MM.1S (cell line): ENCODE measurements around the gene MYO1F.

Experiments
- DNase-seq: peaks from one replicate; pipeline ENCODE4 v3.0.0-alpha.2; 2015
- H2AFZ ChIP-seq: fragments of 300-600 bp; sonication (generic); 2 replicates; pipeline ENCODE4 v1.6.0; 2016; ENCODE audit warnings: antibody characterized with exemption, low read length
- H3F3A ChIP-seq: fragments of 300-600 bp; sonication (generic); 2 replicates; pipeline ENCODE4 v1.6.1; 2016; ENCODE audit warnings: mild to moderate bottlenecking, antibody characterized with exemption, low read length, moderate library complexity, mixed read lengths; ENCODE audit not compliant: insufficient read depth
- H3K27ac ChIP-seq: fragments of 300-600 bp; sonication (generic); 2 replicates; pipeline ENCODE4 v1.5.1; 2016; ENCODE audit warnings: mild to moderate bottlenecking, low read length
- H3K27me3 ChIP-seq: fragments of 300-600 bp; sonication (generic); replicated peaks from 2 replicates; pipeline ENCODE4 v1.6.0; 2016; ENCODE audit warnings: low read length; ENCODE audit not compliant: insufficient read depth
- H3K36me3 ChIP-seq: fragments of 300-600 bp; sonication (generic); replicated peaks from 2 replicates; pipeline ENCODE4 v1.6.1; 2016; ENCODE audit warnings: mild to moderate bottlenecking, low read length, mixed read lengths; ENCODE audit not compliant: insufficient read depth
- H3K4me1 ChIP-seq: fragments of 300-600 bp; sonication (generic); 2 replicates; pipeline ENCODE4 v1.6.1; 2016; ENCODE audit warnings: low read length, mixed read lengths
- H3K4me2 ChIP-seq: fragments of 300-600 bp; sonication (generic); 2 replicates; pipeline ENCODE4 v1.6.0; 2016; ENCODE audit warnings: low read depth, low read length
- H3K4me3 ChIP-seq: fragments of 300-600 bp; sonication (generic); 2 replicates; pipeline ENCODE4 v1.5.1; 2016; ENCODE audit warnings: low read length, mixed read lengths
- H3K79me2 ChIP-seq: fragments of 300-600 bp; sonication (generic); 2 replicates; pipeline ENCODE4 v1.6.1; 2016; ENCODE audit warnings: mixed run types, low read length, mixed read lengths
- H3K9ac ChIP-seq: fragments of 300-600 bp; sonication (generic); 2 replicates; pipeline ENCODE4 v1.6.1; 2016; ENCODE audit warnings: low read length, mixed read lengths
- H3K9me2 ChIP-seq: fragments of 300-600 bp; sonication (generic); replicated peaks from 2 replicates; pipeline ENCODE4 v1.6.1; 2016; ENCODE audit warnings: mild to moderate bottlenecking, low read length, mixed read lengths; ENCODE audit not compliant: insufficient read depth
- H3K9me3 ChIP-seq: fragments of 300-600 bp; sonication (generic); replicated peaks from 2 replicates; pipeline ENCODE4 v1.6.1; 2016; ENCODE audit warnings: mild to moderate bottlenecking, low read length, mixed read lengths; ENCODE audit not compliant: insufficient read depth
- H4K20me1 ChIP-seq: fragments of 300-600 bp; sonication (generic); 2 replicates; pipeline ENCODE4 v1.6.1; 2016; ENCODE audit warnings: mild to moderate bottlenecking, low read length, moderate library complexity, mixed read lengths; ENCODE audit not compliant: insufficient read depth
- CTCF ChIP-seq: fragments of 300-600 bp; sonication (generic); IDR thresholded peaks from 2 replicates; pipeline ENCODE4 v1.5.1; 2016; ENCODE audit warnings: antibody characterized with exemption, low read length, mixed read lengths
- EZH2 ChIP-seq: fragments of 300-600 bp; sonication (generic); optimal IDR thresholded peaks from 2 replicates; pipeline ENCODE3; 2017; ENCODE audit warnings: low read depth, mild to moderate bottlenecking, antibody characterized with exemption, low read length, mixed read lengths
- EZH2phosphoT487 ChIP-seq: fragments of 300-600 bp; sonication (generic); IDR thresholded peaks from 2 replicates; pipeline ENCODE4 v1.6.1; 2018; ENCODE audit warnings: antibody characterized with exemption, low read length

Gene MYO1F

GRCh38 chr19:8612807-8613171, 35.5 kb upstream of the MYO1F start:
- Histone ChIP-seq H3K9me3 (no peaks in the 10 kb centered on the region), H3K27ac (no peak overlapping the region), H4K20me1 (no peaks in the 10 kb centered on the region), H2AFZ (no peak overlapping the region), H3F3A (no peaks in the 10 kb centered on the region), H3K9ac (no peak overlapping the region), H3K79me2 (no peaks in the 10 kb centered on the region), H3K27me3 (peaks cover 58% of the 10 kb centered on the region), H3K4me1 (no peaks in the 10 kb centered on the region), H3K4me2 (no peak overlapping the region), H3K4me3 (no peak overlapping the region), H3K36me3 (no peaks in the 10 kb centered on the region), H3K9me2 (no peaks in the 10 kb centered on the region)
- DNase-seq: no peak
- TF ChIP-seq EZH2 (no peak), EZH2phosphoT487 (no peak), CTCF (no peak)

- Histone ChIP-seq H3K4me1 (no peaks in the 10 kb centered on the region), H3K4me2 (no peak overlapping the region), H3K79me2 (no peaks in the 10 kb centered on the region), H2AFZ (no peak overlapping the region), H3K27me3 (peaks cover 57% of the 10 kb centered on the region), H3K4me3 (no peak overlapping the region), H4K20me1 (no peaks in the 10 kb centered on the region), H3K27ac (no peak overlapping the region), H3K36me3 (no peaks in the 10 kb centered on the region), H3K9ac (no peak overlapping the region), H3F3A (no peaks in the 10 kb centered on the region), H3K9me2 (no peaks in the 10 kb centered on the region), H3K9me3 (no peaks in the 10 kb centered on the region)
- no peak for DNase-seq
- TF ChIP-seq EZH2phosphoT487 (no peak), CTCF (no peak), EZH2 (no peak)
Observed at GRCh38 chr19:8611877-8612806, 34.9 kb upstream of the MYO1F start.

GRCh38 chr19:8611391-8611876, 34.2 kb upstream of the MYO1F start:
- Histone ChIP-seq H4K20me1 (no peaks in the 10 kb centered on the region), H3K4me2 (no peak overlapping the region), H3K27ac (no peak overlapping the region), H3K9me3 (no peaks in the 10 kb centered on the region), H3K4me1 (no peaks in the 10 kb centered on the region), H3F3A (no peaks in the 10 kb centered on the region), H3K36me3 (no peaks in the 10 kb centered on the region), H3K4me3 (no peak overlapping the region), H3K9me2 (no peaks in the 10 kb centered on the region), H3K27me3 (peaks cover 58% of the 10 kb centered on the region), H3K9ac (no peak overlapping the region), H3K79me2 (no peaks in the 10 kb centered on the region), H2AFZ (no peak overlapping the region)
- TF ChIP-seq EZH2phosphoT487: no peak
- TF ChIP-seq EZH2: no peak
- no peak for TF ChIP-seq CTCF
- DNase-seq: no peak
